HFFc6 (cell line): ENCODE results near the gene CFAP100. TPM values are rescaled to one million over a fixed set of nuclear protein-coding genes. Genes with fewer than 3 reads are reported as not detected.

Experiments used
- DNase-seq: peaks from one replicate; pipeline ENCODE4 v3.0.0-alpha.2; 2018
- H3K27ac Mint-ChIP-seq: 2 replicates; pipeline ENCODE4 v1.8.0; 2020; ENCODE audit warnings: mild to moderate bottlenecking, mixed read lengths
- H3K27me3 Mint-ChIP-seq: 2 replicates; pipeline ENCODE4 v1.8.0; 2021; ENCODE audit warnings: mild to moderate bottlenecking, moderate library complexity, mixed read lengths; ENCODE audit not compliant: insufficient read depth
- H3K36me3 Mint-ChIP-seq: 2 replicates; pipeline ENCODE4 v1.8.0; 2021; ENCODE audit warnings: low read depth, mixed read lengths
- H3K4me1 Mint-ChIP-seq: 2 replicates; pipeline ENCODE4 v1.8.0; 2020; ENCODE audit warnings: low read depth, mixed read lengths
- H3K4me3 Mint-ChIP-seq: 2 replicates; pipeline ENCODE4 v1.8.0; 2020; ENCODE audit warnings: mild to moderate bottlenecking, moderate library complexity, mixed read lengths
- H3K9me3 Mint-ChIP-seq: 2 replicates; pipeline ENCODE4 v1.8.0; 2020; ENCODE audit warnings: mild to moderate bottlenecking, mixed read lengths
- CTCF ChIP-seq: fragments of 200-600 bp; sonication (generic); IDR thresholded peaks from 2 replicates; pipeline ENCODE4 v1.5.0; 2021; ENCODE audit warnings: antibody characterized with exemption, mild to moderate bottlenecking
- total RNA-seq, 6 experiments: library from RNA; stranded (reverse); fragmentation: NEBNext Ultra II Directional; extraction: Animal tissue kit (Norgen Biotek cat#: 25700); gene quantifications; 2 replicates in 1 of 6; 3 replicates in 5 of 6; pipeline ENCODE4 v1.2.3, GENCODE V29; 2021

Gene CFAP100
- total RNA-seq, 6 experiments from 2014 or later = not detected

GRCh38 chr3:126348308-126348920, 46.3 kb upstream of the CFAP100 start:
- Mint-ChIP-seq H3K4me3 (no peak overlapping the region), H3K27me3 (peaks cover 5% of the 10 kb centered on the region), H3K36me3 (no peaks in the 10 kb centered on the region), H3K9me3 (no peaks in the 10 kb centered on the region), H3K4me1 (0 out of 2 replicates have a peak, but pooled peaks cover 4% of the 10 kb centered on the region), H3K27ac (no peak overlapping the region)
- DNase-seq = no peak
- peak; percentile 54 for TF ChIP-seq CTCF

- no peaks in the 10 kb centered on the region for H3K36me3 Mint-ChIP-seq
- H3K4me1 Mint-ChIP-seq = 0 out of 2 replicates have a peak, but pooled peaks cover 4% of the 10 kb centered on the region
- no peak overlapping the region for H3K27ac Mint-ChIP-seq
Observed at GRCh38 chr3:126349071-126349470, 45.6 kb upstream of the CFAP100 start.

GRCh38 chr3:126349611-126350501, 44.9 kb upstream of the CFAP100 start:
- Mint-ChIP-seq H3K4me1 (0 out of 2 replicates have a peak, but pooled peaks cover 4% of the 10 kb centered on the region), H3K27ac (no peak overlapping the region), H3K36me3 (no peaks in the 10 kb centered on the region), H3K4me3 (no peak overlapping the region), H3K27me3 (peaks cover 5% of the 10 kb centered on the region), H3K9me3 (no peaks in the 10 kb centered on the region)
- TF ChIP-seq CTCF = no peak
- no peak for DNase-seq

More at GRCh38 chr3:126349071-126349470, 45.6 kb upstream of the CFAP100 start:
- peaks cover 5% of the 10 kb centered on the region for H3K27me3 Mint-ChIP-seq
- no peaks in the 10 kb centered on the region for H3K9me3 Mint-ChIP-seq
- H3K4me3 Mint-ChIP-seq = no peak overlapping the region
- TF ChIP-seq CTCF = no peak
- DNase-seq = no peak

- Mint-ChIP-seq H3K9me3 (no peaks in the 10 kb centered on the region), H3K36me3 (no peaks in the 10 kb centered on the region), H3K27me3 (peaks cover 4% of the 10 kb centered on the region), H3K4me1 (peaks cover 8% of the 10 kb centered on the region), H3K4me3 (no peak overlapping the region), H3K27ac (no peak overlapping the region)
- no peak for TF ChIP-seq CTCF
- no peak for DNase-seq
Observed at GRCh38 chr3:126350502-126351085, 44.1 kb upstream of the CFAP100 start.

- Mint-ChIP-seq H3K27me3 (peaks cover 4% of the 10 kb centered on the region), H3K27ac (no peak overlapping the region), H3K36me3 (no peaks in the 10 kb centered on the region), H3K9me3 (no peaks in the 10 kb centered on the region), H3K4me1 (peaks cover 13% of the 10 kb centered on the region), H3K4me3 (no peak overlapping the region)
- DNase-seq = no peak
- TF ChIP-seq CTCF = no peak
Observed at GRCh38 chr3:126351086-126351770, 43.5 kb upstream of the CFAP100 start.
